ENCODE measurements around the gene TMEM108. TPM values are rescaled to one million over a fixed set of nuclear protein-coding genes. Genes with fewer than 3 reads are reported as not detected.

The TMEM108 gene
- total and polyA plus RNA-seq, 12 donors, result 0.40 to 4.0 (median 1.5) TPM

DNA sequence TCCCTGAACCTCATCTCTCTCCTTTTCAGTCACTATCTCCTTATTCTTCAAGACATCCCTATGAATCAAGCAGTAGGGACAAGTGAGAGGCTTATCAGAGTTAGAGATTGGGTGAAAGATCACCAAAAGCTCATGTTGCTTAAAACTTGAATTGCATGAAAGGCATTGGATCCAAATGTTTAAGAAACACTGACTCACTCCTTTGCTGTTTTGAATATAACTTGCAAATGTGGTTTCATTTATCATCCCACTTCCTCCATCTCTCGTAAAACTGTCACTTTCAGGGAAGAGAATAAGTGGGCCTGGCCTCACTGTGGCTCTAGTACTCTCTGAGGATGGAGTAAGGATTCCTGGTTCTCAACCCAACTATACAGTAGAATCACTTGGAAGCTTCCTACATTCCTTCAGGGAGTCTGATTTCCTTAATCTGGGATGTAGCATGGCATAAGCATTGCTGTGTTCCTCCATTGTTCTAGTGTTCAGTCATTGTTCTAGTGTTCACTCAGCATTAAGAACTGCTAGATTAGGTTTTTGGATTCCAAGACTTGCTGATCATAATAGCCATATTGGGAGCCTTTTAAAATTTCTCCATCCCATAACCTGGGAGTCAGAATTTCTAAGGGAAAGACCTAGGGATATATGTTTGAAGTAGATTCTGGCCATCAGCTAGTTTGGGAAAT lies 171.8 kb downstream of the TMEM108 start:
- no peak overlapping the region for H3K4me3 ChIP-seq
- H3K27ac ChIP-seq, result no peak overlapping the region
- peaks cover 0 to 1% (median 0%) of the 10 kb centered on the region in 11 donors for H3K9me3 ChIP-seq
- intact Hi-C loops (cut with DNase I), result no loop called here
- ATAC-seq, result no peak
- TF ChIP-seq CTCF (IDR thresholded peaks at IDR 0.05), result no peak
- H3K36me3 ChIP-seq, result no peaks in the 10 kb centered on the region
- H3K4me1 ChIP-seq, result peaks cover 0 to 25% (median 8%) of the 10 kb centered on the region in 9 donors
- H3K27me3 ChIP-seq, result no peaks in the 10 kb centered on the region
- 74 to 77% methylated on average over 1 of the region's 1 CpG for WGBS, 2 donors
- DNase-seq, result no peak

GRCh38 chr3:133210656-133211055 lies 172.5 kb downstream of the TMEM108 start:
- no peak for TF ChIP-seq CTCF (IDR thresholded peaks at IDR 0.05)
- Histone ChIP-seq H3K27me3 (no peaks in the 10 kb centered on the region), H3K36me3 (no peaks in the 10 kb centered on the region), H3K4me3 (no peak overlapping the region), H3K27ac (peak overlapping the region in 1 of 10 donors; percentile 11), H3K4me1 (peaks cover 0 to 25% (median 8%) of the 10 kb centered on the region in 9 donors), H3K9me3 (no peaks in the 10 kb centered on the region)
- DNase-seq (no peak), ATAC-seq (no peak)
- intact Hi-C loops (cut with DNase I), result no loop called here
- WGBS, 2 donors, result 74 to 86% methylated on average over 4 of the region's 4 CpGs

- peak in 1 of 2 donors; percentile 5 for DNase-seq
- Histone ChIP-seq H3K4me3 (no peak overlapping the region), H3K9me3 (peaks cover 0 to 3% (median 0%) of the 10 kb centered on the region in 11 donors), H3K36me3 (no peaks in the 10 kb centered on the region), H3K27ac (peak overlapping the region in 2 of 10 donors; percentile 11 to 13), H3K4me1 (peaks cover 0 to 25% (median 8%) of the 10 kb centered on the region in 9 donors), H3K27me3 (no peaks in the 10 kb centered on the region)
- intact Hi-C loops (cut with DNase I), result no loop called here
- ATAC-seq, result peak in 6 of 8 donors; percentile 39 to 79 (median 61)
- 29 to 43% methylated on average over 2 of the region's 2 CpGs for WGBS, 2 donors
- TF ChIP-seq CTCF (IDR thresholded peaks at IDR 0.05), result no peak
Measured at GRCh38 chr3:133211449-133211848, 173.3 kb downstream of the TMEM108 start.

GRCh38 chr3:133211856-133212255 lies 173.7 kb downstream of the TMEM108 start:
- peak overlapping the region in 1 of 10 donors; percentile 13 for H3K27ac ChIP-seq
- intact Hi-C loops (cut with DNase I), result no loop called here
- TF ChIP-seq CTCF (IDR thresholded peaks at IDR 0.05), result no peak

More at GRCh38 chr3:133211856-133212255, 173.7 kb downstream of the TMEM108 start:
- H3K4me1 ChIP-seq, result peaks cover 0 to 25% (median 8%) of the 10 kb centered on the region in 9 donors
- H3K9me3 ChIP-seq, result peaks cover 0 to 7% (median 0%) of the 10 kb centered on the region in 11 donors
- ATAC-seq (no peak), DNase-seq (no peak)
- H3K36me3 ChIP-seq, result no peaks in the 10 kb centered on the region
- no peak overlapping the region for H3K4me3 ChIP-seq
- no peaks in the 10 kb centered on the region for H3K27me3 ChIP-seq
